ENCODE measurements around the gene PTGR2.

Gene PTGR2

DNA sequence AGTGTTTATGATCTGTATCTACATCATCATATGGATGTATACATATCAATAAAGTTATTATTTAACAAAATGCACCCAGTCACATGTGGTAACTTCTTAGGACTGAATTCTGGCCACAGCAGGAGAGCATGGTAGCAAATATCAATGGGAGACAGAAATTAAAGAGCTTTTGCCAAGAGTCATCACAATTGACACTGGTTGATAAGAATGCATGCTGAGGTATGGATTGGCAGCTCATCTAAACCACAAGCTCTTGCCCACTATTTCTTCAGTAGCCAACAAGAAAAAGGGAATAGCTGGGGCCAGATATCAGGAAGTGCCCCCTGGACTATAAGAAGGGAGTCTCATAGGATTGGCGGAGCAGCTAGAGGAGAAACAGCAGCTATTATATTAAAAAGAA is 9.4 kb upstream of the PTGR2 start:
- no peak overlapping the region for H2BK120ac ChIP-seq (ENCODE audit: low read depth, low read length)
- H4K8ac ChIP-seq (ENCODE audit: low read length), result no peak overlapping the region
- H2BK15ac ChIP-seq (ENCODE audit: low read depth, poor library complexity, severe bottlenecking), result no peak overlapping the region
- no peak overlapping the region for H3K14ac ChIP-seq (ENCODE audit: low read length in 2 of 2)
- H3K9me3 ChIP-seq (ENCODE audit: control insufficient read depth, low read length), result no peaks in the 10 kb centered on the region
- no peak overlapping the region for H2BK12ac ChIP-seq (ENCODE audit: low read length in 2 of 2)
- DNase-seq, result no peak
- no peak overlapping the region for H3K4me3 ChIP-seq (ENCODE audit: insufficient read depth in 1 of 2, low read depth in 1 of 2, low read length in 2 of 2)
- H3K4ac ChIP-seq (ENCODE audit: low read depth in 1 of 2, low read length in 2 of 2), result no peak overlapping the region
- H3K36me3 ChIP-seq (ENCODE audit: control insufficient read depth in 1 of 2, insufficient read depth in 2 of 2, low read depth in 1 of 2, low read length in 2 of 2), result no peaks in the 10 kb centered on the region
- 92% methylated on average over 1 of the region's 1 CpG for WGBS
- no peaks in the 10 kb centered on the region for H3K4me1 ChIP-seq (ENCODE audit: control insufficient read depth, insufficient read depth, low read depth, low read length)
- H3K27ac ChIP-seq (ENCODE audit: low read length, poor library complexity, severe bottlenecking), result no peak overlapping the region
- no peaks in the 10 kb centered on the region for H3K79me1 ChIP-seq (replicated peaks; ENCODE audit: low read length, poor library complexity, severe bottlenecking)
- no peak overlapping the region for H2AK5ac ChIP-seq (ENCODE audit: low read length, severe bottlenecking)
- no peaks in the 10 kb centered on the region for H3K27me3 ChIP-seq (ENCODE audit: control insufficient read depth in 1 of 2, insufficient read depth in 1 of 2, low read length in 2 of 2)
- H4K91ac ChIP-seq (ENCODE audit: low read length), result no peak overlapping the region
- no peak overlapping the region for H2AFZ ChIP-seq (ENCODE audit: low read depth, low read length)
- no peak overlapping the region for H3K4me2 ChIP-seq (ENCODE audit: low read length, poor library complexity, severe bottlenecking)
- H3K23ac ChIP-seq (ENCODE audit: low read length in 2 of 2), result no peak overlapping the region
- no peak overlapping the region for H3K18ac ChIP-seq (ENCODE audit: low read depth in 1 of 2, low read length in 2 of 2)
- H2BK5ac ChIP-seq (ENCODE audit: low read depth, low read length, poor library complexity, severe bottlenecking), result no peak overlapping the region
- no peak overlapping the region for H3K9ac ChIP-seq (ENCODE audit: low read length)

DNA sequence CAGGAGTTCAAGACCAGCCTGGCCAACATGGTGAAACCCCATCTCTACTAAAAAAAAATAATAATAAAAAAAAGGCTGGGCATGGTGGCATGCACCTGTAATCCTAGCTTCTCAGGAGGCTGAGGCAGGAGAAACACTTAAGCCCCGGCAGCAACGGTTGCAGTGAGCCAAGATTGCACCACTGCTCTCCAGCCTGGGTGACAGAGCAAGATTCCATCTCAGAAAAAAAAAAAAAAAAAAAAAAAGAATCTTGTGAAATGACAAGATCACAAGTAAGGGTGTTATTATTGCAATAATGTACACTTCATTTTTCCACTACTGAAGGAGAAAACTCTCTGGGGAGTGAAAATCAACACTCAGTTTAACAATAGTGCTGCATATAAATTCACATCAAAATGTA is 8.8 kb upstream of the PTGR2 start:
- Histone ChIP-seq H3K27me3 (ENCODE audit: control insufficient read depth in 1 of 2, insufficient read depth in 1 of 2, low read length in 2 of 2) (no peaks in the 10 kb centered on the region), H3K36me3 (ENCODE audit: control insufficient read depth in 1 of 2, insufficient read depth in 2 of 2, low read depth in 1 of 2, low read length in 2 of 2) (no peaks in the 10 kb centered on the region), H3K23ac (ENCODE audit: low read length in 2 of 2) (no peak overlapping the region), H3K79me1 (replicated peaks; ENCODE audit: low read length, poor library complexity, severe bottlenecking) (no peaks in the 10 kb centered on the region), H3K9me3 (ENCODE audit: control insufficient read depth, low read length) (no peaks in the 10 kb centered on the region), H3K14ac (ENCODE audit: low read length in 2 of 2) (no peak overlapping the region), H3K4me2 (ENCODE audit: low read length, poor library complexity, severe bottlenecking) (no peak overlapping the region), H2BK120ac (ENCODE audit: low read depth, low read length) (no peak overlapping the region), H2BK12ac (ENCODE audit: low read length in 2 of 2) (no peak overlapping the region), H2BK15ac (ENCODE audit: low read depth, poor library complexity, severe bottlenecking) (no peak overlapping the region), H2AK5ac (ENCODE audit: low read length, severe bottlenecking) (no peak overlapping the region), H4K91ac (ENCODE audit: low read length) (no peak overlapping the region), H3K4me1 (ENCODE audit: control insufficient read depth, insufficient read depth, low read depth, low read length) (no peaks in the 10 kb centered on the region), H3K27ac (ENCODE audit: low read length, poor library complexity, severe bottlenecking) (no peak overlapping the region), H2AFZ (ENCODE audit: low read depth, low read length) (no peak overlapping the region), H3K4me3 (ENCODE audit: insufficient read depth in 1 of 2, low read depth in 1 of 2, low read length in 2 of 2) (no peak overlapping the region), H3K18ac (ENCODE audit: low read depth in 1 of 2, low read length in 2 of 2) (no peak overlapping the region), H2BK5ac (ENCODE audit: low read depth, low read length, poor library complexity, severe bottlenecking) (no peak overlapping the region), H3K9ac (ENCODE audit: low read length) (no peak overlapping the region), H4K8ac (ENCODE audit: low read length) (no peak overlapping the region), H3K4ac (ENCODE audit: low read depth in 1 of 2, low read length in 2 of 2) (no peak overlapping the region)
- 100% methylated on average over 1 of the region's 2 CpGs for WGBS
- no peak for DNase-seq

DNA sequence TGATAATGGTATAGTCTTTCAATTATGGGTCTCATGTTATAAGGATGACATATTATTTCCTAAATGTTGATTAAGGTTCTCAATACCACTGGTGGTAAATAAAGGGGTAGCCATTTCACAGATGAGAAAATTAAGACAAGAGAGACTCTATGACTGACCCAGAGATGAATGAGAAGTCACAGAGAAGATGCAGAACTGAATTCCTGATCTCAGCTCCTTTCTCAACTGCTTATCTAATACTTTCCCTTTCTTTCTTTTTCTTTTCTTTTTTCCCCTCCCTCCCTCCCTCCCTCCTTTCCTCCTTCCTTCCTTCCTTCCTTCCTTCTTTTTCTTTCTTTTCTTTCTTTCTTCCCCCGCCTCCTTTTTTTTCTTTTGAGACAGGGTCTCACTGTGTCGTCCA is 8.3 kb upstream of the PTGR2 start:
- no peaks in the 10 kb centered on the region for H3K4me1 ChIP-seq (ENCODE audit: control insufficient read depth, insufficient read depth, low read depth, low read length)
- no peak overlapping the region for H4K91ac ChIP-seq (ENCODE audit: low read length)
- no peak overlapping the region for H2AK5ac ChIP-seq (ENCODE audit: low read length, severe bottlenecking)
- H2AFZ ChIP-seq (ENCODE audit: low read depth, low read length), result no peak overlapping the region
- no peak overlapping the region for H2BK5ac ChIP-seq (ENCODE audit: low read depth, low read length, poor library complexity, severe bottlenecking)
- no peak overlapping the region for H3K4me3 ChIP-seq (ENCODE audit: insufficient read depth in 1 of 2, low read depth in 1 of 2, low read length in 2 of 2)
- no peaks in the 10 kb centered on the region for H3K79me1 ChIP-seq (replicated peaks; ENCODE audit: low read length, poor library complexity, severe bottlenecking)
- H3K27ac ChIP-seq (ENCODE audit: low read length, poor library complexity, severe bottlenecking), result no peak overlapping the region
- H3K36me3 ChIP-seq (ENCODE audit: control insufficient read depth in 1 of 2, insufficient read depth in 2 of 2, low read depth in 1 of 2, low read length in 2 of 2), result no peaks in the 10 kb centered on the region
- H3K9ac ChIP-seq (ENCODE audit: low read length), result no peak overlapping the region
- no peak overlapping the region for H3K23ac ChIP-seq (ENCODE audit: low read length in 2 of 2)
- no peak overlapping the region for H2BK120ac ChIP-seq (ENCODE audit: low read depth, low read length)
- 81% methylated on average over 2 of the region's 2 CpGs for WGBS
- no peak overlapping the region for H3K18ac ChIP-seq (ENCODE audit: low read depth in 1 of 2, low read length in 2 of 2)
- no peaks in the 10 kb centered on the region for H3K9me3 ChIP-seq (ENCODE audit: control insufficient read depth, low read length)
- no peak overlapping the region for H2BK15ac ChIP-seq (ENCODE audit: low read depth, poor library complexity, severe bottlenecking)
- DNase-seq, result no peak
- no peak overlapping the region for H4K8ac ChIP-seq (ENCODE audit: low read length)
- no peak overlapping the region for H3K14ac ChIP-seq (ENCODE audit: low read length in 2 of 2)
- H3K27me3 ChIP-seq (ENCODE audit: control insufficient read depth in 1 of 2, insufficient read depth in 1 of 2, low read length in 2 of 2), result no peaks in the 10 kb centered on the region
- no peak overlapping the region for H3K4ac ChIP-seq (ENCODE audit: low read depth in 1 of 2, low read length in 2 of 2)
- no peak overlapping the region for H3K4me2 ChIP-seq (ENCODE audit: low read length, poor library complexity, severe bottlenecking)
- no peak overlapping the region for H2BK12ac ChIP-seq (ENCODE audit: low read length in 2 of 2)

DNA sequence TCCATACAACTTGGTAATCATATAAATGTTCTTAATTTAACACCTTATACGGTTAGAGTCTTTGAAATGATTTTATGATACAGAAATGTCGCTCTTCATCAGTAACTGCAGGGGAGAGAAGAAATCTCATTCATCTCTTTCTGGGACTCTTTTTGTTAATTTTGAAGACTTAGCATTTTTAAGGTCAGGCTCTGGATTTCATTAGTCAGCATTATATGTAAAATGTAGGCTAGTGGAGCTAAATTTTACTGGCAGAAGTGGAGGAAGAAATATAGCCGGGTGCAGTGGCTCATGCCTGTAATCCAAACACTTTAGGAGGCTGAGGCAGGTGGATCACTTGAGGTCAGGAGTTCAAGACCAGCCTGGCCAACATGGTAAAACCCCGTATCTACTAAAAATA is 4.7 kb upstream of the PTGR2 start:
- H2BK15ac ChIP-seq (ENCODE audit: low read depth, poor library complexity, severe bottlenecking), result no peak overlapping the region
- H3K4me1 ChIP-seq (ENCODE audit: control insufficient read depth, insufficient read depth, low read depth, low read length), result peaks cover 6% of the 10 kb centered on the region
- no peak overlapping the region for H3K23ac ChIP-seq (ENCODE audit: low read length in 2 of 2)
- no peaks in the 10 kb centered on the region for H3K9me3 ChIP-seq (ENCODE audit: control insufficient read depth, low read length)
- H3K36me3 ChIP-seq (ENCODE audit: control insufficient read depth in 1 of 2, insufficient read depth in 2 of 2, low read depth in 1 of 2, low read length in 2 of 2), result no peaks in the 10 kb centered on the region
- H4K91ac ChIP-seq (ENCODE audit: low read length), result no peak overlapping the region
- H3K27me3 ChIP-seq (ENCODE audit: control insufficient read depth in 1 of 2, insufficient read depth in 1 of 2, low read length in 2 of 2), result no peaks in the 10 kb centered on the region
- H3K4me3 ChIP-seq (ENCODE audit: insufficient read depth in 1 of 2, low read depth in 1 of 2, low read length in 2 of 2), result no peak overlapping the region
- H3K27ac ChIP-seq (ENCODE audit: low read length, poor library complexity, severe bottlenecking), result no peak overlapping the region
- no peak overlapping the region for H3K18ac ChIP-seq (ENCODE audit: low read depth in 1 of 2, low read length in 2 of 2)
- no peak overlapping the region for H2BK5ac ChIP-seq (ENCODE audit: low read depth, low read length, poor library complexity, severe bottlenecking)
- no peak overlapping the region for H2AFZ ChIP-seq (ENCODE audit: low read depth, low read length)
- no peaks in the 10 kb centered on the region for H3K79me1 ChIP-seq (replicated peaks; ENCODE audit: low read length, poor library complexity, severe bottlenecking)
- no peak overlapping the region for H3K4ac ChIP-seq (ENCODE audit: low read depth in 1 of 2, low read length in 2 of 2)
- no peak overlapping the region for H2BK12ac ChIP-seq (ENCODE audit: low read length in 2 of 2)
- H4K8ac ChIP-seq (ENCODE audit: low read length), result no peak overlapping the region
- no peak overlapping the region for H2AK5ac ChIP-seq (ENCODE audit: low read length, severe bottlenecking)
- no peak overlapping the region for H3K4me2 ChIP-seq (ENCODE audit: low read length, poor library complexity, severe bottlenecking)
- no peak overlapping the region for H3K14ac ChIP-seq (ENCODE audit: low read length in 2 of 2)
- no peak overlapping the region for H3K9ac ChIP-seq (ENCODE audit: low read length)
- no peak for DNase-seq
- H2BK120ac ChIP-seq (ENCODE audit: low read depth, low read length), result no peak overlapping the region
- 98% methylated on average over 3 of the region's 4 CpGs for WGBS
